ENCODE results near the gene CALHM4. TPM values are rescaled to one million over a fixed set of nuclear protein-coding genes. Genes with fewer than 3 reads are reported as not detected.

Gene CALHM4
- total and polyA plus RNA-seq, 2 of the 8 experiments (the other 6 are each of a cell fraction or from before 2014, with no cell fraction given), result not detected

GRCh38 chr6:116605935-116606334, 52.4 kb downstream of the CALHM4 start:
- Histone ChIP-seq H3K4me2 (ENCODE audit: insufficient read depth in 1 of 2, low read depth in 2 of 2, low read length in 2 of 2) (no peak overlapping the region), H2BK120ac (replicated peaks; ENCODE audit: low read depth, low read length) (no peak overlapping the region), H3K9ac (replicated peaks in 1 of 4; ENCODE audit: extremely low read depth in 1 of 4, low read depth in 3 of 4, low read length in 3 of 4) (no peak overlapping the region), H3K18ac (ENCODE audit: extremely low read depth, low read length) (no peak overlapping the region), H3K79me1 (ENCODE audit: low read depth, low read length) (no peaks in the 10 kb centered on the region), H4K20me1 (replicated peaks in 1 of 2; ENCODE audit: control insufficient read depth in 1 of 2, insufficient read depth in 2 of 2, low read length in 2 of 2) (no peaks in the 10 kb centered on the region), H4K5ac (ENCODE audit: insufficient read length, low read depth, low read length) (no peak overlapping the region), H3K27ac (ENCODE audit: low read depth, low read length) (no peak overlapping the region), H2AFZ (ENCODE audit: low read length) (no peak overlapping the region), H3K9me3 (ENCODE audit: insufficient read depth in 2 of 2, low read depth in 1 of 2, low read length in 1 of 2) (no peaks in the 10 kb centered on the region), H4K91ac (replicated peaks; ENCODE audit: insufficient read length, low read length) (no peak overlapping the region), H3K23ac (ENCODE audit: insufficient read length) (no peak overlapping the region), H3K23me2 (ENCODE audit: low read depth, low read length) (no peaks in the 10 kb centered on the region), H2BK5ac (ENCODE audit: low read depth, low read length) (no peak overlapping the region), H2BK20ac (ENCODE audit: low read length) (no peak overlapping the region), H2BK12ac (ENCODE audit: low read depth, low read length) (no peak overlapping the region), H3K56ac (replicated peaks; ENCODE audit: insufficient read length, low read depth, low read length) (no peak overlapping the region), H3K4ac (replicated peaks; ENCODE audit: insufficient read length, low read depth, low read length) (no peak overlapping the region), H4K8ac (ENCODE audit: extremely low read depth, insufficient read depth, low read length) (no peak overlapping the region), H3K27me3 (replicated peaks in 1 of 4; ENCODE audit: control insufficient read depth in 3 of 4, extremely low read depth in 1 of 4, insufficient read depth in 3 of 4, low read length in 3 of 4) (no peaks in the 10 kb centered on the region), H3K4me1 (replicated peaks in 1 of 4; ENCODE audit: control insufficient read depth in 3 of 4, insufficient read depth in 4 of 4, low read length in 3 of 4) (peaks cover 0 to under 1% (median under 1%) of the 10 kb centered on the region in 4 experiments; a peak in 3 of 7 replicates), H3K14ac (ENCODE audit: insufficient read length) (no peak overlapping the region), H3K36me3 (ENCODE audit: control insufficient read depth in 2 of 4, insufficient read depth in 4 of 4, low read length in 3 of 4) (no peaks in the 10 kb centered on the region), H3K79me2 (ENCODE audit: control insufficient read depth in 1 of 2, insufficient read depth in 2 of 2, low read length in 2 of 2) (no peaks in the 10 kb centered on the region), H3K4me3 (ENCODE audit: extremely low read depth in 1 of 4, insufficient read depth in 2 of 4, low read depth in 3 of 4, low read length in 4 of 4) (no peak overlapping the region), H2AK5ac (ENCODE audit: low read depth, low read length) (no peak overlapping the region), H2BK15ac (ENCODE audit: low read length) (no peak overlapping the region)
- FAIRE-seq, result no peak
- WGBS, 2 experiments (ENCODE audit: extremely low coverage in 1 of 2, insufficient coverage in 1 of 2, insufficient read length in 1 of 2, insufficient replicate concordance in 2 of 2, low coverage in 1 of 2, low lambda C conversion rate in 2 of 2, missing lambda C conversion rate in 1 of 2), result 95% methylated on average over 4 of the region's 4 CpGs; no CpG with 5 or more reads in 1 of the 2 experiments
- DNase-seq (ENCODE audit: low read depth in 1 of 2, low spot score in 2 of 2), result no peak
- ChIA-PET POLR2A (ENCODE audit: partially characterized antibody) (interaction anchor here (2.5 kb wide), 1 partner anchor 10 kb away, joined by 14 read pairs; the partner anchor contains the start of gene RSPH4A), CTCF (ENCODE audit: partially characterized antibody) (interaction anchor here (1.1 to 1.4 kb wide), 3 partner anchors 16 to 318 kb away, joined by 3 read pairs; no protein-coding TSS in a partner anchor)
- no peak for TF ChIP-seq CBX8 (IDR thresholded peaks at IDR 0.05; ENCODE audit: borderline replicate concordance, low read depth, low read length)
- TF ChIP-seq CTCF (IDR thresholded peaks at IDR 0.05; ENCODE audit: control extremely low read depth in 1 of 3, insufficient read depth in 1 of 3, low read depth in 1 of 3, low read length in 3 of 3), result no peak
- TF ChIP-seq TAF7 (optimal IDR thresholded peaks at IDR 0.05; ENCODE audit: borderline replicate concordance, low read depth, low read length), result no peak
- no peak for TF ChIP-seq ZNF274 (IDR thresholded peaks at IDR 0.05; ENCODE audit: borderline replicate concordance, extremely low read depth, low read length)
- TF ChIP-seq FOSL1 (IDR thresholded peaks at IDR 0.05; ENCODE audit: insufficient read depth, low read depth, low read length), result no peak
- TF ChIP-seq CEBPB (IDR thresholded peaks at IDR 0.05; ENCODE audit: low read depth, low read length), result no peak
- no peak for TF ChIP-seq POLR2A (IDR thresholded peaks at IDR 0.05; ENCODE audit: control extremely low read depth in 1 of 2, low read depth in 2 of 2, low read length in 2 of 2)
- no peak for TF ChIP-seq MAFK (IDR thresholded peaks at IDR 0.05; ENCODE audit: low read depth, low read length)
